A673 (cell line): ENCODE data around the gene RNF2.

ENCODE experiments used
- CTCF ChIP-seq: fragments of 300-800, 200-600 bp; sonication (generic); conservative IDR thresholded peaks from 2 replicates; pipeline ENCODE4 v1.5.1; 2017; ENCODE audit warnings: low read depth, mild to moderate bottlenecking, antibody characterized with exemption, low read length, moderate library complexity, mixed read lengths
- EZH2 ChIP-seq: fragments of 200-600 bp; sonication (generic); IDR thresholded peaks from 2 replicates; pipeline ENCODE4 v1.6.1; 2017; ENCODE audit warnings: borderline replicate concordance, low read depth, mild to moderate bottlenecking, mixed read lengths, antibody characterized with exemption, low read length; ENCODE audit not compliant: poor library complexity, severe bottlenecking

GRCh38 chr1:185044387-185044786 is 971 bp upstream of the RNF2 start:
- no peak for TF ChIP-seq CTCF
- TF ChIP-seq EZH2, result no peak
